ENCODE measurements around the gene LSMEM2.
"Not testable (repeated sequence)": the region's sequence is repeated elsewhere in the genome, so short reads cannot be mapped to it uniquely, and the experiment has no call there.

Gene LSMEM2

GRCh38 chr3:50302095-50303012 lies 23.5 kb downstream of the LSMEM2 start:
- TF ChIP-seq, protein P1, sequence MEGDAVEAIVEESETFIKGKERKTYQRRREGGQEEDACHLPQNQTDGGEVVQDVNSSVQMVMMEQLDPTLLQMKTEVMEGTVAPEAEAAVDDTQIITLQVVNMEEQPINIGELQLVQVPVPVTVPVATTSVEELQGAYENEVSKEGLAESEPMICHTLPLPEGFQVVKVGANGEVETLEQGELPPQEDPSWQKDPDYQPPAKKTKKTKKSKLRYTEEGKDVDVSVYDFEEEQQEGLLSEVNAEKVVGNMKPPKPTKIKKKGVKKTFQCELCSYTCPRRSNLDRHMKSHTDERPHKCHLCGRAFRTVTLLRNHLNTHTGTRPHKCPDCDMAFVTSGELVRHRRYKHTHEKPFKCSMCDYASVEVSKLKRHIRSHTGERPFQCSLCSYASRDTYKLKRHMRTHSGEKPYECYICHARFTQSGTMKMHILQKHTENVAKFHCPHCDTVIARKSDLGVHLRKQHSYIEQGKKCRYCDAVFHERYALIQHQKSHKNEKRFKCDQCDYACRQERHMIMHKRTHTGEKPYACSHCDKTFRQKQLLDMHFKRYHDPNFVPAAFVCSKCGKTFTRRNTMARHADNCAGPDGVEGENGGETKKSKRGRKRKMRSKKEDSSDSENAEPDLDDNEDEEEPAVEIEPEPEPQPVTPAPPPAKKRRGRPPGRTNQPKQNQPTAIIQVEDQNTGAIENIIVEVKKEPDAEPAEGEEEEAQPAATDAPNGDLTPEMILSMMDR (IDR thresholded peaks at IDR 0.05; ENCODE audit: unreplicated experiment in 3 of 3), result no peak
- Mint-ChIP-seq H3K27me3 (ENCODE audit: low read depth) (no peaks in the 10 kb centered on the region), H3K36me3 (ENCODE audit: low read depth) (peaks cover 7% of the 10 kb centered on the region)

DNA sequence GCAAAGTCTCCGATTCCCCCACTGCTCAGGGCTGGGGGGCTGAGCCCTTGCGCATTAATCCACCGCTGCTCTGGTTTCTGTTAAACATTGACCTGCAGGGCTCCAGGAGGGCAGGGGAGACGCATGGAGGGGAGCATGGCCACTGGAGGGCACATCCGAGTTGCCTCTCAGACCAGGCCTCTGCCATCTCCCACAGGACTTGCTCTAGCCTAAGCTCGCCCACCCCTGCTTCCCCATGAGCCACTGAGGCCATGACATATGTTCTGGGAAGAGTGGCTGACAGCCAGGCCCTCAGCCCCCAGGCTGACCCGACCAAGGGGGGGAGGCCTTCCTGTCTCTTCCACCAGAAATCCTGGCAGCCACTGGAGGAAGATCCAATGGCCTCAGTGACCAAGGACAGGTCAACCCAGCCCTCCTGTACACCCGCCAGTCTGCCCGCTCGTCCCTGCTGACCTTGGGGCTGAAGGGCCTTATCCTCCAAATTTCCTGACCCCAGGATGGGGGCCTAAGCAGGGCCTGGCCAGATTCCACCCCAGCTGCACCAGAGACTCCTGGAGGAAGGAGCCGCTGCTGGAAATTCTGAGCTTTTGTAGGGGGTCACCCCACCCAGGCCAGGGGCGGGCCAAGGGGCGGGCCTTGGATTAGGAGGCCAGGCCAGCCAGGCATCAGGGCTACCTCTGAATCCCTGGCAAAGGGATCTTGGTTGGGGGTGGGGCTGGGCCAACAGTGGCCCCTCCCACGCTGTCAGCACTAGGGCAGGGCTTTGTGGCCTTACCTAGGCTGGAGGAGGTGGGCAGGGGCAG lies 24.3 kb downstream of the LSMEM2 start, which contains the start of gene HYAL1:
HYAL1 (minus strand) TSS at position 562 of the 803 bp plus-strand sequence. CDS start 618 bp downstream, outside the sequence.
- Mint-ChIP-seq H3K4me3 (no peak within 1 kb of the TSS), H3K4me1 (peaks cover 16% of the 10 kb centered on the region), H3K27ac (peak within 1 kb of the TSS in 2 of 3 experiments; percentile 46 to 86), H3K27me3 (ENCODE audit: low read depth) (no peaks in the 10 kb centered on the region), H3K9me3 (no peaks in the 10 kb centered on the region), H3K36me3 (ENCODE audit: low read depth) (peaks cover 12% of the 10 kb centered on the region)
- TF ChIP-seq, protein P1 (IDR thresholded peaks at IDR 0.05; ENCODE audit: unreplicated experiment in 3 of 3), result peak in 1 of 3 experiments; percentile 18

More at GRCh38 chr3:50302095-50303012, 23.5 kb downstream of the LSMEM2 start:
- Mint-ChIP-seq H3K9me3 (no peaks in the 10 kb centered on the region), H3K4me1 (peaks cover 16% of the 10 kb centered on the region), H3K27ac (peak overlapping the region in 2 of 3 experiments; percentile 79 to 86), H3K4me3 (peak overlapping the region in 1 of 3 experiments; percentile 9)

- H3K4me3 Mint-ChIP-seq, result no peak overlapping the region
- H3K27ac Mint-ChIP-seq, result peak overlapping the region in 1 of 3 experiments; percentile 20
- no peaks in the 10 kb centered on the region for H3K27me3 Mint-ChIP-seq (ENCODE audit: low read depth)
- TF ChIP-seq, protein P1 (IDR thresholded peaks at IDR 0.05; ENCODE audit: unreplicated experiment in 3 of 3), result no peak
- H3K4me1 Mint-ChIP-seq, result peaks cover 9% of the 10 kb centered on the region
- H3K9me3 Mint-ChIP-seq, result peaks cover 8% of the 10 kb centered on the region
- H3K36me3 Mint-ChIP-seq (ENCODE audit: low read depth), result peaks cover 22% of the 10 kb centered on the region
Measured at GRCh38 chr3:50304601-50305000, 25.7 kb downstream of the LSMEM2 start.

DNA sequence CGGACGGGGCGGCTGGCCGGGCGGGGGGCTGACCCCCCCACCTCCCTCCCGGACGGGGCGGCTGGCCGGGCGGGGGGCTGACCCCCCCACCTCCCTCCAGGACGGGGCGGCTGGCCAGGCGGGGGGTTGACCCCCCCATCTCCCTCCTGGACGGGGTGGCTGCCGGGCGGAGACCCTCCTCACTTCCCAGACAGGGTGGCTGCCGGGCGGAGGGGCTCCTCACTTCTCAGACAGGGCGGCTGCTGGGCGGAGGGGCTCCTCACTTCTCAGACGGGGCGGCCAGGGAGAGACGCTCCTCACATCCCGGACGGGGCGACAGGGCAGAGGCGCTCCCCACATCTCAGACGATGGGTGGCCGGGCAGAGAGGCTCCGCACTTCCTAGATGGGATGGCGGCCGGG lies 33.2 kb downstream of the LSMEM2 start:
- not testable (repeated sequence) for H3K4me3 Mint-ChIP-seq; H3K27ac Mint-ChIP-seq; H3K27me3 Mint-ChIP-seq (ENCODE audit: low read depth); H3K4me1 Mint-ChIP-seq
- H3K36me3 Mint-ChIP-seq (ENCODE audit: low read depth), result peaks cover 60% of the 10 kb centered on the region
- peaks cover 18% of the 10 kb centered on the region for H3K9me3 Mint-ChIP-seq

DNA sequence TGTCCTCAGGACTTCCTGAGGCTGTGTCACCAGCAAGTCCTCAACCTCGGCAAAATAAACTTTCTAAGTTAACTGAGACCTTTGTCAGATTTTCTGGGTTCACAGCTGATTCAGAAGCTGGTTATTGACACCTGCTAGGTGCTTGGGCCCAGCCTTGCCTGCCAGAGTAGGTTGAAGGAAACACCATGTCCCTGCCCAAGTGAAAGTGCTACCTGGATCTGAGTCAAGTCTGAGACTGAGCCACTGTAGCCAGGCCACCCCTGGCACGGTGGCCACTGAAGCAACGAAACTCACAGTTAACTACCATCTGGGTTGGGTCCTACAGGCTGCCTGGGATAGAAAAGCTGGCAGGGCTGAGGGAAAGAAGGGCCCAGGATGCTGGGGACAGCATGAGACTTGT lies 35.5 kb downstream of the LSMEM2 start:
- peaks cover 66% of the 10 kb centered on the region for H3K36me3 Mint-ChIP-seq (ENCODE audit: low read depth)
- TF ChIP-seq, protein P1 (IDR thresholded peaks at IDR 0.05; ENCODE audit: unreplicated experiment in 3 of 3), result no peak
- no peak overlapping the region for H3K27ac Mint-ChIP-seq
- peaks cover 15% of the 10 kb centered on the region for H3K4me1 Mint-ChIP-seq
- H3K9me3 Mint-ChIP-seq, result peaks cover 13% of the 10 kb centered on the region
- H3K4me3 Mint-ChIP-seq, result no peak overlapping the region
- H3K27me3 Mint-ChIP-seq (ENCODE audit: low read depth), result no peaks in the 10 kb centered on the region

DNA sequence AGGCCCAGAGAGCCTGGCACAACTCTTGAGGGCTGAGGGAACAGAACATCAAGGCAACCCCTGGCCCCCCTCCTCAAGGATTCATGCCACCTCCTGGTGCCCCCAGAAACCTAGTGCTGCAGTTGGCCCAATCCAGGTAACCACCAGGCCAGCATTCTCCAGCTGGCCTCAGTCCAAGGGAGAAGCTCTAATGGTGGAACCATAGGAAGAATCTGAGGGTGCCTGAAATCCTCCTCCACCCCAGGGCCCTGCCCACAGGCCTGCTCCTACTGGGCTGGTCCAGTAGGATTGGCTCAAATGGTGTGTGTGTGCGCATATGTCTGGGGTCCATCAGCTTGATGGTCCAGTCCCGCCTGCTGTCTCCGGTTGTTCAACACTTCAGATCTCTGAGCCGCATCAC lies 35.9 kb downstream of the LSMEM2 start:
- H3K4me3 Mint-ChIP-seq, result no peak overlapping the region
- H3K36me3 Mint-ChIP-seq (ENCODE audit: low read depth), result peaks cover 63% of the 10 kb centered on the region
- no peaks in the 10 kb centered on the region for H3K27me3 Mint-ChIP-seq (ENCODE audit: low read depth)
- peak overlapping the region in 1 of 3 experiments; percentile 47 for H3K27ac Mint-ChIP-seq
- H3K9me3 Mint-ChIP-seq, result peaks cover 8% of the 10 kb centered on the region
- H3K4me1 Mint-ChIP-seq, result peaks cover 19% of the 10 kb centered on the region
- TF ChIP-seq, protein P1 (IDR thresholded peaks at IDR 0.05; ENCODE audit: unreplicated experiment in 3 of 3), result no peak

Measured in nephron (organoid).